Measurements from ENCODE around the gene NOTCH1.
"Not testable (repeated sequence)": the region's sequence is repeated elsewhere in the genome, so short reads cannot be mapped to it uniquely, and the experiment has no call there.

The NOTCH1 gene

DNA sequence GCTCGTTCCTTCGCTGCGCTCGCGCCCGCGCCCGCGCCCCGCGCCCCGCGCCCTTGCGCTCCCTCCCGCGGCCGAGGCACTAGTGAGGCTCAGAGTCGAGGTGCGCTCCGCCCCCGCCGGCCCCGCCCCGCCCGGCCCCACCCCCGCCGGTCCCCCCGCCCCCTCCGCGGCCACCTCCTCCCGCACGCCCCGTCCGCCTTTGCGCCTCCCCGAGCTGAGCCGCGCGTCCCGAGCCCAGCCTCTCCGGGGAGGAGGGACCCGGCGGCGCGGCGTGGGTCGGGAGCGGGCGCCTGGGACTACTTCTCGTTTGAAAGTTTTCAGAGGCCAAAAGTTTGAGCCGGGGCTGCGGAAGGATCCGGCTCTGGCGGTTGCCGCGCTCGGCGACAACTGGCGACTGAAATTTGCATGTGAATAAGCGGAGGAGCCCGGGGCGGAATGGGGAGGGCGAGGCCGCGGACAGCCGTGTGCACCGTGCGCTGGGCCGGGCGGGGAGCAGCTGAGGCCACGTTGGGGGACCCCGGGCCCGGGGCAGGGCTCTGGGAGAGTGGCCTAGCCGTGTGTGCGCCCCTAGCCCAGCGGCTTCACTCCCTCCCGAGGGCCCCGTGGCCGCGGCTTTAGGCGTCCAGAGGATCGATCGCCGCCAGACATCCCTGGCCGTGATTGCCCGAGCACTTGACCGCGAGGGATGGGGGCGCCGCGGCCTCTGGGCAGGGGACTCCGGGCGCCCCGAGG is at the start of gene NOTCH1:
Gene NOTCH1 (minus strand): TSS at position 84 of the 732 bp plus-strand sequence. CDS start 262 bp downstream, outside the sequence.
- no peak for DNase-seq

DNA sequence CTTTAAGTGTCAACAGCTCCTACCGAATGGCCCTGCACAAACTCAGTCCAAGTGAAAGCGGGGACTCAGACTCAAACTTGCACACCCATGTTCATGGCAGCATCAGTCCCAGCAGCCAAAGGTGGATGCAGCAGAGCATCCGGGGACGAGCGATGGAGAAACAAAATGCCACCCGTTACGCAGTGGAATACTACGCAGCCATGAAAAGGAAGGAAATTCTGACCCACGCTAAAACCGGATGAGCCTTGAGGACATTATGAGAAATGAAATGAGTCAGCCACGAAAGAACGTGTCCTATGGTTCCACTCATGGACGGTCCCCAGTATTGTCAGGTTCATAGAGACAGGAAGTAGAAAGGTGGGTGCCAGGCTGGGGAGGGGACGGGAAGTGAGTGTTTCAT is 48.6 kb upstream of the NOTCH1 start:
- no peak for DNase-seq

DNA sequence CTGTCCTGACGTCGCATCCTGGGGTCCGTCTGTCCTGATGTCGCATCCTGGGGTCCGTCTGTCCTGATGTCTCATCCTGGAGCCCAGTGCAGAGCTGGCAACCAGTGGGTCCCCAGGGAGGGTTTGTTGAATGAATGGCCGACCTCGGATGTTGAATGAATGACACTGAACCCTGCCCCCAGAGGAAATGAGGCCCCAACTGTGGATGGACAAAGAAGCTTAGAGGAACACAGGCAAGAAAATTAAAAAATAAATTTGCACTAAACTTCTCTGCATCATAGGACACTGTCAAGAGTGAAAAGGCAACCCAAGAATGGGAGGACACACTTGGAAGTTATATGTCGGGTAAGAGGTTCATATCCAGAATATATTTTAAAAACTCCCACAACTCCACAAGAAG is 47.7 kb upstream of the NOTCH1 start:
- DNase-seq: no peak

DNA sequence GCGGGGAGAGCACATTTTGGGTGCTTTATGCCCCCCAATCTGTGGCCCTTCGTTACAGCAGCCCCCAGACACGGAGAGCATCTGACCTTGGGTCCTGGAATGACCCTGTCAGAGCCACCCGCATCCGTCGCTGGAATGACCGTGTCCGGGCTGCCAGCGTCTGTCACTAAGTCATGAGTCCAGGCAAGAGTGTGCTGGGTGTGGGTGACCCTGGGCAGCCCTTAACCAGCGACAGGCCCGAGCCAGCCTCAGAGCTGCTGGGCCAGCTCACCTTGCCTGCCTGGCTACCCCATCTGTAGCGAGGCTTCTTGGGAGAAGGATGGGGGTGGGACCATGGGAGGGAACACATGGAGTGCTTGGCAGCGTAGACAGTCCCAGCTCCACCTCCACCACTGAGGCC is 46.8 kb upstream of the NOTCH1 start:
- DNase-seq: no peak

DNA sequence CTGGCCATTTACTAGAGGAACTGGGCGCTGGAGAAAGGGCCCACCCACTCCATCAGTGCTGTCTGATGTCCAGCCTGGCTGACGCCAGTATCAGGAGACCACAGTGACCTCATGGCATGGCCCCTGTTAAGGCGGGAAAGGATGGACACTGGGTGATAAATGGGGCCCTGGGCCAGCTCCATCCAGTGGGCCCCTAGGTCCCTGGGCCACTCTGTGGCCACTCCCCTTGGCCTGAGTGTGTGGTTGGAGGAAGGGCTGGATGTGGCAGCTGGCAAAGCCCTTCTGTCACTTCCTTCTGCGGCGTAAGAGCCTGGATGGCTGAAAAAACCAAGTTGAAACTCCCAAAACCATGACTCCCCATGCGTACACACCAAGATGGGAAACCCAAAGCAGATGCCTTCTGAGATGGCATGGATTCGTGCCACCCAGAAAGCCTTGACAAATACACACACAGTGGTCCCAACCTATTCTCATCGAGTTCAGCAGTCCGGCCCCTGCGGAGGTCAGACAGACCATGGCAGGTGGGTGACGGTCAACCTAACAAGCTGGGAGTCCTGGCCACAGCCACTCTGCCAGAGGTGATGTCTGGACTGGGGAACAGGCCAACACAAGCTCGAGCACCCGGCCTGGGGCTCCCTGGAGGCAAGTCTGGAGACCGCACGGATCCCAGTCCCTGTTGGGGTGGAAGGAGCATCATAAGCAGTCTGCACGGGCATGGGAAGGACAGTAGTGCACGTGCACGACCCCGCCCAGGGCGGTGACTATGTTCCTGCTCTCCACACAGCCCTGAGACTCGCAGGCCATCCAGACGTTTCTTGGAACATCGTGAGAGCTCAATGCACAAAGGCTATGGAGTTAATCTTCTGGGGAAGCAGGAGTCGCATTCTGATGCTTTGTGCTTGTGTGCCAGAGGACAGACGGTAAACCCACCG is 45.2 kb upstream of the NOTCH1 start:
- no peak for DNase-seq

DNA sequence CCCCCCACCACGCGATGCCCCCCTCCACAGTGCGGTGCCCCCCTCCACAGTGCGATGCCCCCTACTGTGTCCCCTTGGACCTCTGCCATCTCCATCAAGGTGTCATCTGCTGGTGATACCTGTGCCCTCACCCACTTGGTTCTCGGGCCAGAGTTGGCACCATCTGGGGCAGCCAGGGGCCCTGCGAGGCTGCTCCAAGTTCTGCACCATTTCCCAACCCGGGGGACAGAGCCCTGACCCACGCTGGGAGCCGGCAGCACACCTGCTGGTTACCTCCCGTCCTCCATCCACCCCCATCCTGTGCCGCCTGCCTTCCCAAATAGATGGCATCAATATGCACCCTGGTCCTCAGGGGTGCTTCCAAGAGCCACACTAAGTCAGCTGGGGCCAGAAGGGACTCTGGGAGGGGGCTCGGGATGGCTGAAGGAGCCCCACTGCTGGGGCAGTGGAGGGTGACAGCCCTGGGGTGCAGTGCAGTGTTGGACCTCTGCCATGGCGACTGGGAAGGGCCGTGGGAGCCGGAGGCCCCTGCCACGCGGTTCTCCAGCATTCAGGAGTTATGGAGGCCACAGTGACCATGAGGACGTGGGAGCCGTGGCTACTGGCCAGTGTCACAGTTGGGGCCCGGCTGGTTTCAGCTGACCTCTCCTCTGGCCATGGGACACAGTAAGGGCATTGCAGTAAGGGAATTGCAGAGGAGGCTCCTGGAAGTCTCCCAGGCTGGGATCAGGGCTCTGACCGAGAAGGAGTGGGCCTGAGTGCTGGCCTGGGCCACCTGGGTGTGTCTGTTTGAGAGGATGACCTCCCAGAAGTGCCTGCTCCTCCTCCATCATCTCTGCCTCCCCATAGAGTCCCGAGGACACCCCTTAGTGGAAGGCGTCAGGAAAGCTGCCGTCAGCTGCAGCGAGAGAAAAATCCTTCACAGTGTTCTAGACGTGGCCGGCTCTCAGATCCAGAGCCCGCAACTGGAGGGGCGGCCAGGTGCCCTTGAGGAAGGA is 44.2 kb upstream of the NOTCH1 start:
- no peak for DNase-seq

DNA sequence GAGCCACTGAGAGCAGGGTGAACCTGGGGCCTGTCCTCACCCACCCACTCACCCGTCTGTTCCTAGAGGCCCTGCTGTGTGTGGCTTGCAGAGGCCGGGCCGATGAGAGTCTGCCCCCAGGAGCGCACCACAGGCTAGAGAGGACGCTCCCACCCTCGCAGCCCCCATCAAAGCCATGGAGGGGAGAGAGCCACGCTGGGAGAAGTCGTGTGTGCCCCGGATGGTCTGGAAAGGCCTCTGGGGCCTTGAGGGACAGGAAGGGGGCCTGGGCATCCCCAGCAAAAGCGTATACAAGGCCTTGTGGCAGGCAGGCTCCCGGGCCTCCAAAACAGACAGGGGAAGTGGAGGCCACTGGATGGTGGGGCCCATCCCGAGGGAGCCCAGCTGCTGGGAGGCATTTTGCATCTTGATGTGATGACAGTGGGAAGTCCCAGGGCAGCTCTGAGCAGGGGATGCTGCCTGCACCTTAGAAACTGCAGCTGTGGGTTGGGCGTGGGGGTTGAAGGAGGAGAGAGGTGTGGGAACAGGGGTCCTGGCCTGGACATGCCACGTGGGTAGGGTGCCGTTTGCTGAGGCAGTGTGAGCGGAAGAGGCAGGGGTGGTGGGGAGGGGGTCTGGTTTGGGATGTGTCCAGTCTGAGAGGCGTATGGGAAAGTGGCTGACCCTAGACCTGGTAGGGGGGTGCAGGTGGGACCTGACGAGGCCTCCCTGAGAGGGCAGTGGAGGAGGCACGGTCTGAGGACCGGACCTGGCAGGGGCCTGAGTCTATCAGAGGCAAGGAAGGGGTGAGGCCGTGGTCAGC is 43.0 kb upstream of the NOTCH1 start:
- no peak for DNase-seq

DNA sequence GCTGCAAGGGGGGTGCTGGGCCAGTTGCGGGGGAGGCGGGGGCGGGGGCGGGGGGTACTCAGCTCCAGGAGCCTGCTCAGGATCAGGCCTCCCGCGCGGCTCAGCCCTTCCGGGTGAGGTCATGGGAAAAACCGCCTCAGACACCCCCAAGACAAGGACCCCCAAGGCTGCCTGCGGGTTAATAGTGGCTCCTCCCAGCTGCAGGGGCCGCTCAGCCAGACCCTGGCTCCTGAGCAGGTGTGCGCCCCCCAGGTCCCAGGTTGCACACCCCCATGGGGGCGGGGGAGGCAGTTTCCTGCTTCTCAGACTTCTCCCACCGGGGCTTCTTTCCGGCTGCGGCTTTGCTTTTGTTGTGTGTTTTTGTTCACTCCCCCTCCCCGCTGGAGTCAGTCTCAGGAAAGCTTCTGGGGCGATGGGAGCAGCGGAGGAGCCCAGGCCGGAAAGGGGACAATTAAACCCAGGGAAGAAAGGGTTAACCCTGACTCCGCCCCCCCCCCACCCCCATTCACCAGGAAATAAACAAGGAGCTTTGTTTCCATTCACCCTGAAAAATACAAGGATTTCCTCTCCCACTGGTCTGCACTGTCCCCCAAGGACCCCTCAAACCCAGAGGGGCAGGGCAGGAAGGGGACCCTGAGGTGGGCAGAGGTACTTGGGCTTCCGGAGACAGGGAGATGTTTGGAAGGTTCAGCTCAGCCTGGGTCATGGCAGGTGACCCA is 42.3 kb upstream of the NOTCH1 start:
- DNase-seq: no peak

DNA sequence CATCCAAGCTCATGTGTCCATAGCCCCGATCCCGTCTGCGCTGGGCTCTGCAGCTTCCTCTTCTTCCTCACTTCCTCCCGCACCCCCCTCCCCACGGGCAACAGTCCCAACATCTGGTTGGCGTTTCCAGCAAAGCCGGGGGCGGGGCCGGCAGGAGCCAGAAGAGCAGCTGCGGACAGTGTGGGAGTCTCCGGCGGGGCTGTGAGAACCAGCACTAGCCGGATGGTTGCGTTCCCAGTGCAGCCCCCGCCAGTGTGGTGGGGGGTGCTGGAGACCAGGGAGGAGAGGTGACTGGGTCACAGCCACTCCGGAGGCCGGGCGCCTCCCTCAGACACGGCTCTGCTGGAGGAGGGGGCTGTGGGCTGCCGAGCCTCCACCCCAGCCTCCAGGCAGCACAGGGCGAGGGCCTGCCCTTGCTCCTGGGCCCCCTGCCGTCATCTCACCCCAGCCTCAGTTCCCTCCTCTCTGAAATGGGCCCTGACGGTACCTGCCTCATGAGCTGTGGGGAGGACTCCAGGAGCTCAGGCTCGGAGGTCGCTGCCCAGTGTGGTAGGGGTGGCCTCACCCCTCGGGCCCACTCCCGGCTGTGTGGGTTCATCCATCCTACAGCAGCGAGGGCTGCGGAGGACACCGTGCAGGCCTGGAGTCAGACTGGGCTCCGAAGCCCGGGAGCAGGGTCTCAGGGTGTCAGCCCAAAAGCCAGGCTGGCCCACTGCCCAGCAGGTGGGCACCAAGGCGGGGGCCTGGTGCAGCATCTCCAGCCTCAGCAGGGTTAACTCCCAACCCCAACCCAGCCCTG is 41.5 kb upstream of the NOTCH1 start:
- DNase-seq: no peak

DNA sequence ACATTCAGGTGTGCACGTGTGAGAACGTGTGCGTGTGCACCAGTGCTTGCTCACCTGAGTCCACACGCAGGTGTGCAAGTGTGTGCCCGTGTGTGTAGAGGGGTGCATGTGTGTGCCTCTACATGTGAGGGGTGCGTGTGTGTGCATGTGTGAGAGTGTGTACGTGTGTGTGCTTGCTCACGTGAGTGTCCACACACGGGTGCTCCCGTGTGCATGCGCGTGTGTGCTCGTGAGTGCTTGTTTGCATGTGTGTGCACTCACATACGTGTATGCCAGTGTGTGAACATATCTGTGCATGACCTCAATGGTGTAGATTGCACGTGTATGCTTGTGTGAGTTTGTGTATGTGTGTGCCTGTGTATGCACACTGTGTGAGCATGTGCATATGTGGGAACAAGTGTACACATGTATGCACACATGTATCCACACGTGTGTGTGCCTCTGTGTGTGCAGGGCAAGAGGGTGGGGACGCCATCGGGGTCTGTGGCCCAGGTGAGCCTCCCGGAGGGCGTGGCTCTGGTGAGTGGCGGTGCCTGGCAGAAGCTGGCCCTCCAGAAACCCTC is 40.6 kb upstream of the NOTCH1 start:
- no peak for DNase-seq

DNA sequence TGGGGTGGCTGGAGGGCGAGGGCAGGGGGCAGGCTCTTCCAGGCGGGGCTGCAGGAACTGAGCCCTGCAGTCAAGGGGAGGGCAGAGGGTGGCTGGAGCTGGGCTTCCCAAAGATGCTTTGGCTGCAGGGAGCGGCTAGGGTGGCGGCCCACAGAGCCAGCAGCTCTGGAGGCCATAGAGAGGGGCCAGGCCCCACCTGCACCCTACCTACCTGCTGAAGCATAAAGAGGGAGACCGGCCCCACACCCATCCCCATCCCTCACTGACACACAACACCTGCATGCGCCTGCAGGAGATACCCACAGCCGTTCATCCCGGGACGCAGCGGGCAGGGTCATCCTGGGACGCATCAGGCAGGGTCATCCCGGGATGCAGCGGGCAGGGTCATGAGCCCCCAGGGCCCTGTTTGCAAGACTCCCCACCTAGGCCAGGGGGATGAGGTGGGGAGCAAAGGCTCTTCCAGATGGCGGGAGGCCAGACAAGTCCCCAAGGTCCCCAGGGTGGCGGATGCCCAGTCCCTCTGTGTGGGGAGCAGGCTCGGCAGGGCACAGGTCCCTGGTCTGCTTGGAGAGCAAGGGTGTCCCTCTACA is 39.8 kb upstream of the NOTCH1 start:
- DNase-seq: no peak

DNA sequence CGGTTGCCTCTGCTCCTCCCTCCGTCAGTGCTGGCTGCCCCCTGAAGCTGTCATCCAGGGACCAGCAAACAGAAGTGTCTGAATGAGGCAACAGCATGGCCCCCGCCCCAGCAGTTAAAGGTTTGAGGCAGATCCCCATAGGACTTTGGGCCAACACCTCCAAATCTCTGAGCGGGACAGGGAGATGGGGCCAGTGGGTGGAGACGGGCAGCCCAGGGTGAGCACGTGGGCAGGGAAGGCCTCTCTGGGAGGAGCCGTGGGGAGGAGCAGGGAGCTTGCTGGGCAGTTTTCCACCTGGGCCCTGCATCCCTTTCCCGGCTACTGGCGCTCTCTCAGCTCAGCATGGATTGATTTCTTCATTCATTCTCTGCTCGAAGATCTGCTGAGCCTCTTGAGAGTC is 39.1 kb upstream of the NOTCH1 start:
- no peak for DNase-seq

DNA sequence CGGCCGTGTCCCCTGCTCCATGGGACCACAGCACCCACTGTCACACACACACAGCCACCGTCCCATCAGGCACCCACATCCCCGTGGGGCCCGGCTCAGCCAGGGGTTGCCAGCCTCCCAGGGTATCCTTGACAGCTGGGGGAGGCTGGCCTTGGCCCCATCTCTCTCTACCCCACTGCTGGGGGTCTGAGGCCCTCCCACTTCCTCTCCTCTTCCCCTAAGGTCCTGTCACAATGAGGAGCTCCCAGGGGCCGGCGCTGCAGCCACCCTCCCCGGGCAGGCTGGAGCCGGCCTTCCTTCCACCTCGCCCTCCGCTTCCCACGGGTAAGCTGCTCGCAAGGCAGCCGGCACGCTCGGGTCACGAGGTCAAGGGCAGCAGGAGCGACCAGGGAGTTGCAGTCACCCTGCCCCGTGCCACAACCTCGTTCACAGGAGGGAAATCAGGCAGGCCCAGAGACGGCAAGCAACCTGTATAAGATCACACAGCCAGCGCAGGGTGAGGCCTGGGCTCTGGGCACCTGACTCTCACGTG is 38.6 kb upstream of the NOTCH1 start:
- no peak for DNase-seq

DNA sequence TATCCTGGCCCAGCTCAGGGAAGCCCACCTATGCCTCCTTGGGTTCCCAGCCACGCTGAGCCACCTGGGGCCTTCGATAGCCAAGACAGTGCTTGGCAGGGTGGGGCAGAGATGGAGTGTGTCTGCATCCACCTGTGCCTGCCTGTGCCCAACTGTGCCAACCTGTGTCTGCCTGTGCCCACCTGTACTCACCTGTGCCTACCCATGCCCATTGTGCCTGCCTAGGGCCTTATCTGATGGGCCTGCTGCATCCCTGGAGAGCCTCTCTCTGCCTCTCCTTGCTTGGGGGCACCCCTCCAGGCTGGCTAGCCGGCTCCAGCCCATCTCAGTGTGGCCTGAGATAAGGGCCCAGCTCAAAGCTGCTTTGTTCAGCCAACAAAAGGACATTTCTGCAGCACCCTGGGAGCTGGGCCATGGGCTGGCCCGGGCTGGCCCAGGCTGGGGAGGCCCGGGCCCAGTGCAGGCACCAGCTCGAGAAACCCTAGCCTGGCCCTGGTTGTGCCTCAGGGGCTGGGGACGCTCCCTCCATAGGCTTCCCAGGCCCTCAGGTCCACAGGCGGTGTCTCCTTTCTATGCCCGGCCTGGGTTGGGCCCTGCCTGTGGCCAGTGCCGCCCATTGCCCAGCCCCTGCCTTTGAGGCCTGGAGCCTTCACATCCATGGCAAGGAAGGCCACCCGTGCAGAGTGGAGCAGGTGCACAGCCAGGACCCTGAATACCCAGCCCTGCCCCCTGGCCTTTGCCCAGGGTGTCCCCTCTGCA is 37.3 kb upstream of the NOTCH1 start:
- no peak for DNase-seq

DNA sequence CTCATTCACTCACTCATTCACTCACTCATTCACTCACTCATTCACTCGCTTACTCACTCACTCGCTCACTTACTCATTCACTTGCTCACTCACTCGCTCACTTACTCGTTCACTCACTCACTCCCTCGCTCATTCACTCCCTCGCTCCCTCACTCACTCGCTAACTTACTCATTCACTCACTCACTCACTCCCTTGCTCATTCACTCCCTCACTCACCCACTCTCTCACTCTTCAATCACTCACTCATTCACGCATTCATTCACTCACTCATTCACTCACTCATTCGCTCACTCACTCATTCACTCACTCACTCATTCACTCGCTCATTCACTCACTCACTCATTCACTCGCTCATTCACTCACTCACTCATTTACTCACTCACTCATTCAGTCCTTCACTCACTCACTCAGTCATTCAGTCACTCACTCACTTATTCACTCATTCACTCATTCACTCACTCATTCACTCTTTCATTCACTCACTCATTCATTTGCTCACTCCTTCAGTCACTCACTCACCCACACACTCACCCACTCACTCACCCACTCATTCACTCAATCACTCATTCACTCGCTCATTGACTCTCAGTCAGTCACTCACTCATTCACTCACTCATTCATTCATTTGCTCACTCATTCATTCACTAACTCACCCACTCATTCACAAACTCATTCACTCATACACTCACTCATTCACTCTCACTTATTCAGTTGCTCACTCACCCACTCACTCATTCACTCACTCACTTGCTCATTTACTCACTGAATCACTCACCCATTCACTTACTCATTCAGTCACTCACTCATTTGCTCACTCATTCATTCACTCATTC is 36.0 kb upstream of the NOTCH1 start:
- DNase-seq: no peak

DNA sequence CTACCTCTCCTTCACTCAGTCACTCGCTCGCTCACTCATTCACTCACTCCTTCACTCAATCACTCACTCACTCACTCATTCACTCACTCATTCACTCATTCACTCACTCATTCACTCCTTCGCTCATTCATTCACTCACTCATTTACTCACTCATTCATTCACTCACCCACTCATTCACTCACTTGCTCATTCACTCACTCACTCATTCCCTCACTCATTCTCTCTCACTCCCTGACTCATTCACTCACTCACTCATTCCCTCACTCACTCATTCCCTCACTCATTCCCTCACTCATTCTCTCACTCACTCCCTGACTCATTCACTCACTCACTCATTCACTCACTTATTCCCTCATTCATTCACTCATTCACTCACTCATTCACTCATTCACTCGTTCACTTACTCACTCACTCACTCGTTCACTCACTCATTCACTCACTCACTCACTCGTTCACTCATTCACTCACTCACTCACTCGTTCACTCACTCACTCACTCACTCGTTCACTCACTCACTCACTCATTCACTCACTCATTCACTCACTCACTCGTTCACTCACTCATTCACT is 33.9 kb upstream of the NOTCH1 start:
- DNase-seq: not testable (repeated sequence)

DNA sequence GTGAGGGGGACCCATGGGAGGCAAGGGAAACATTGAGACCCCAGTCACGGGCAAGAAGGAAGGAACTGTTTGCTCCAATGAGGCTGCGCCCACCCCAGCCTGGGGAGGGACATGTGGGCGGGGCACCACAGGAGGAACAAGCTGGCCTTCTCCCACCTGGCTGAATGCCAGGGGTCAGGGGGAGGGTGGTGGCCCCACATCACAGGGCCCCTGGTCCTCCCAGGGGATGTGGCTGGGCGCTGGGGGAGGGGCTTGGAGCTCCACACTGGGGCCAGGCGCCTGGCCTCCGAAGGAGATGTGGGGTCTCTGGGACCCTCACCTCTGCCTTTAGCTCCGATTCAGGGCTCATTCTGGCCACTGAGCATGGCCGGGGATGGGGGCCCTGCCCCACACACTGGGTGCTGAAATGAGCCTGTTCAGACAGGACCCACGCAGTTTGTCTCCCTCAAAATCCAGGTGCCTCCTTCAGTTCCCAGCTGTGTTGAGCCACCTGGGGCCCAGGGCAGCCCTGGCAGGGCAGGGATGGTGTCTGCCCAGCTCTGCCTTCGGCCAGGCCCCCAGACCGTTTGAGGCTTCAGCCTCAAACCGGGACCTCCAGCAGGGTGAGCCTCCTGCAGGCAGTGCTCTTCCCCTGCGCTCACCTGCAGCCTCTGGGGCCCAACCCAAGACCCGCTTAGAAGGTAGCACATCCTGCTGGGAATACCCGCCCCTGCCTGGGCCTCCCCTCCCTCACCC is 33.2 kb upstream of the NOTCH1 start:
- no peak for DNase-seq
